Stimulated activated CD4-positive, alpha-beta T cell treated with anti-CD3 and anti-CD28 coated beads, Interleukin-4, amount 100 ng/mL, for 4 hours (primary cell): ENCODE measurements around the gene PANK2.
"Not testable (repeated sequence)": the region's sequence is repeated elsewhere in the genome, so short reads cannot be mapped to it uniquely, and the experiment has no call there.

Experiments
- DNase-seq, 2 experiments: peaks; one replicate each; pipeline ENCODE4 v3.0.0-alpha.2; 2020

The PANK2 gene

DNA sequence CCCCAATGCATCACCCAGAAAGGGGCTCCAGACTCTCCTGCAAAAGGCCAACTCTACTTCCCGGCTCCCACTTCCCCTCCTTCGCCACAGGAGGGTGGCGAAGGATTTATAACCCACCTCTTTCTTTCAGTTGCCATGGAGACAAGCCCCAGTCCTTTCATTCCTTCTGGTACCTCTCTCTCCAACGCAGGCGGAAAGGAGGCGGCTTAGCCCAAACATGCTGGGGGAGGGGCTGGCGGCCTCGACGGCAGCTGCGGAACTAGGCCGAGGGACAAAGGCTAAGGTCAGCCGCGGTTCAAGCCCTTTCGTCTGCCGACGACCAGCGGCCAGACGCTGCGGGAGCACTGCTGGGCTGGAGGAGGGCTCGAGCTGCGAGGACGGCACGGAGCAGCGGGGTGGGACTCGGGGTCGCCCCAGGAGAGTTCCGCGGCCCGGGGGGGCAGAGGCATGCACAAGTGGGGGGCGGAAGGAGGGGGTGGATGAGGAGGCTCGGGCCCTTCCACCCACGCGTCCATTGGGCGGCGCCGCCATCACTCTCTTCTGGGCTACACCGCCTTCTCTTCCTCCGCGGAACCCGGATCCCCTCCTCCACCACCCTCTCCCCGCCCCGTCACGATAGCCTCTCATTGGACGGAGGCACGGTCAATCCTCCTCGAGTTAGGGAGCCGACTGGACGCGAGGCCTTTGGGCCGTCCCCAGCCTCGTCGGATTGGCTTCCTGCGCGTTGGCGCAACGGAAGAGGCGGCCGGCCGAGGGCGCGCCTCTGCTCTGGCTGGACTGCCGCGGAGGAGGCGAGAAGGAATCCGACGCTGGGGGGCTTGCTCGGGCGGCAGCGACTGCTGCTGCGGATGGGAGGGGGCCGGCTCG, at the start of gene PANK2:
Gene PANK2, plus strand, starts transcription at position 766 of the 867 bp plus-strand sequence.
- DNase-seq, result peak; percentile 94 to 95

DNA sequence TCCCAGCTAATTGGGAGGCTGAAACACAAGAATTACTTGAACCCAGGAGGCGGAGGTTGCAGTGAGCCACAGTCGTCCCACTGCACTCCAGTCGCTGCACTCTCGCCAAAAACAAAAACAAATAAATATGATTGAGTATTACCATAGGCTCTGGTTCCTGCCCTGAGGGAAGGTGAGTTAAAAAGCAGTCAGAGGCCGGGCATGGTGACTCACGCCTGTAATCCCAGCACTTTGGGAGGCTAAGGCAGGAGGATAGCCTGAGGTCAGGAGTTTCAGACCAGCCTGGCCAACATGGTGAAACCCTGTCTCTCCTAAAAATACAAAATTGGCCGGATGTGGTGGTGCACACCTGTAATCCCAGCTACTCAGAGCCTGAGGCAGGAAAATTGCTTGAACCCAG, 49.0 kb upstream of the PANK2 start:
- not testable (repeated sequence) for DNase-seq

- DNase-seq, result no peak
These were observed 46.7 kb upstream of the PANK2 start for GRCh38 chr20:3842348-3842930.

DNA sequence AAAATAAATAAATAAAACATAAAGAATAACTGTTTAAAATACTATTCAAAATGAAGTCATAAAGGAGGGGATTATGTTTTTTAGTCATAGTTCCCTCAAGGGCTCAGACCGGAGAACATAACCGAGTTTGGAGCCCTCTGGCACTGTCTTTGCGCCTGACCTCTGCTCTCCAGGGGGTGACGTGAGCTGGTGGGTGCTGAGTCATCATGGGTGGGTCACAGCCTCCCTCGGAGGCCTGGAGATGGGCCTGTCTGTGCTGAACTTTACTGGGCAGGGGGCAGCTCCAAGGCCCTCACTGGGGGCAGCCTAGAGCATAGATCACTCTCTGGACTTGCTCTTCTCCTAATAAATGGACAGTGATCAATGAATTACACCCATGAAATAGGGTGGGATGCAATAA, 45.7 kb upstream of the PANK2 start:
- DNase-seq, result no peak

DNA sequence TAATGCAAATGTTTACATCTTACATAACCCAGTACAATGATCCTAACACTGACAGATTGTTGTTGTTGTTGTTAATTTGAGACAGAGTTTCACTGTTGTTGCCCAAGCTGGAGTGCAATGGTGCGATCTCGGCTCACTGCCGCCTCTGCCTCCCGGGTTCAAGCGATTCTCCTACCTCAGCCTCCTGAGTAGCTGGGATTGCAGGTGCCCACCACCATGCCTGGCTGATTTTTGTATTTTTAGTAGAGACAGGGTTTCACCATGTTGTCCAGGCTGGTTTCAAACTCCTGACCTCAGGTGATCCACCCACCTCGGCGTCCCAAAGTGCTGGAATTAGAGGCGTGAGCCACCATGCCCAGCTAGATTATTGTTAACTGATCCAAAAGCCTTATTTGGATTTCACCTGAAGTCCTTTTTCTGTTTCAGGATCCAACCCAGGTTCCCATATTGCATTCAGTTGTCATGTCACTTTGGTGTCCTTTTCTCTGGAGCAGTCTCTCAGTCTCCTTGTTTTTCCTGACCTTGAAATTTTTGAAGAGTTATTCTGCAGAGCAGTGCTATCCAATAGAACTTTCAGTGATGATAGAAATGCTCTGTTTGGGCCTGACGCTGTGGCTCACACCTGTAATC, 45.1 kb upstream of the PANK2 start:
- DNase-seq, result not testable (repeated sequence)

DNA sequence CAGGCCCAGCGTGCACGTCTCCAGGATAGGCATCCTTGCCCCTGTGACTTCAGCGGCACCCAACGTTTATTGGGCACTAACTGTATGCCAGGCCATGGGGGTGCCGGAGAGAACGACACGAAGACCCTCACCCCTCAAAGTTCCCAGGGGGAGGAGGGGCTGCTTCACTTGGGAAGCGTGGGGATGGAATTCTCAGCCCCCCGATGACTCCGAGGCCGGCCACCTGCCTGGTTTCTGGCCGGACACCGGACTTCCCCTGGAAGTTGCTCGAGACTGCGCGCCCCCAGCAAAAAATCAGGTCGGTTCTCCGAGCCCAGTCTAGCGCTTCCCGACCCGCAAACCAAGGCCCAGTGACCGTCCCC, 42.8 kb upstream of the PANK2 start:
- no peak for DNase-seq

DNA sequence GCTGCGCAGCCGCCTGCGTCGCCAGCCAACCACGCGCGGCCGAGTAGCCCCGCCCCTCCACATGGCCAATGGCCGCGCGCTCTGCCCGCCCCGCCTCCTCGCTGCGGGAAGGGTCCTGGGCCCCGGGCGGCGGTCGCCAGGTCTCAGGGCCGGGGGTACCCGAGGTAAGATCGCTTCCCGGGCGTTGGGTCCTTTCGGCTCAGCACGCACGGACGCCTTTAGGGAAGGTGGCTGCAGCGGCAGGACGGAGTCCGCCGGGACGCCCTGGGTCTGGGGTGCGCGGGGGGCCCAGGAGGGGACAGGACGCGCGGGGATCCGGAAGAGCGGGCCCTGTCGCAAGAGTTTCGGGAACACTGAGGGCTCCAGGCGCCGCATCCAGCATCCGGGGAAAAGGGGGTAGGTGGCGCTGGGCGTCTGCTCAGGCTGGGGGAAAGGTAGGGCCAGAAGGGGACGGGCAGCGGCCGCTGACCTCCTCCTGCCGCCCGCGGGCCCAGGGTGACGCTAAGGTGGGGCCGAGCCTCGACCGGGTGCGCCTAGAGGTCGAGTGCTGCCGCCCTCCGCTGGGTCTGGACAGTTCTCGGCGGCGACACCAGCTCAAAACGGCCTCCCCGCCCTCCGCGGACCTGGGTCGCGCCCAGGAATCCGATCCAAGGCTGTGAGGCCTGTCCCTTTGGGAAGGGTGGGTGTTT, 42.3 kb upstream of the PANK2 start, which contains the start of gene MAVS:
Gene MAVS, plus strand, starts transcription at position 95 of the 689 bp plus-strand sequence. CDS start 7,791 bp downstream, outside the sequence.
- DNase-seq, result peak; percentile 78 to 87

DNA sequence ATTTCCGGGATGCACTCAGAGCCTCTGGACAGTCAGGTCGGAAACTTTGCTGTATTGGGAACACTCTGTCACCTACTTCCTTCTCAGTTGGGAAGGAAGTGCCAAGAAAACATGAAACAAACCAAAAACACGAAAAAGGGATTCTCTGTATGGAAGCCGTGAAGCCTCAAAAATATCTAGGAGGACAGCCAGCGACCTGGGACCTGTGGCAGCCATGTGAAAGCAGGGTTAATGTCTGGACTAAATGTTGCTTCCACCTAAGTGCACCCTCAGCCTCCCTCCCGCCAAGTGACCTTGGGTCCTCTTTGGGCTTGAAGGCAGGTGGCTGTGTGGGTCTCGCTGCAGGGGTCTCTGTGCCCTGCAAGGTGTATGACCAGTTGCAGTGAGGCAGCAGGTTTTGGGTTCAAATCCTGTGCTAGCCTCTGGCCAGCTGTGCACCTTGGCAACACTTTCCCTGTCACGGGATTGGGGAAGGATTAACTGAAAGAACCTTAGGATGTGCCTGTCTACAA, 41.7 kb upstream of the PANK2 start:
- no peak for DNase-seq

GRCh38 chr20:3848565-3848964, 40.6 kb upstream of the PANK2 start:
- no peak for DNase-seq

DNA sequence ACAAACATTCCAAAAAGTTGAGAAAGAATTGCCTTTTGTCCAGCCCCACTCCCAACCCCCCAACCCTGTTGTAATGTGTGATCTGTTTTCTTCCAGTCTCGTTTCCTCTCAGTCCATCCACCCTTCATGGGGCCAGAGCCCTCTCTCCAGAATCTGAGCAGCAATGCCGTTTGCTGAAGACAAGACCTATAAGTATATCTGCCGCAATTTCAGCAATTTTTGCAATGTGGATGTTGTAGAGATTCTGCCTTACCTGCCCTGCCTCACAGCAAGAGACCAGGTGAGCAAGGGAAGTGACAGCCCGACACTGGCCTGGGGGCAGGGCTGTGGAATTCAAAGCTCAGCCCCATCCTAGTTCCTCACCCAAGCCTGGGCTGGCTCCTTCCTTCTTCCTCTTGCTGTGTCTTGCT, 34.7 kb upstream of the PANK2 start:
- no peak for DNase-seq

- DNase-seq, result no peak
These were observed 31.8 kb upstream of the PANK2 start for GRCh38 chr20:3857405-3857804.

DNA sequence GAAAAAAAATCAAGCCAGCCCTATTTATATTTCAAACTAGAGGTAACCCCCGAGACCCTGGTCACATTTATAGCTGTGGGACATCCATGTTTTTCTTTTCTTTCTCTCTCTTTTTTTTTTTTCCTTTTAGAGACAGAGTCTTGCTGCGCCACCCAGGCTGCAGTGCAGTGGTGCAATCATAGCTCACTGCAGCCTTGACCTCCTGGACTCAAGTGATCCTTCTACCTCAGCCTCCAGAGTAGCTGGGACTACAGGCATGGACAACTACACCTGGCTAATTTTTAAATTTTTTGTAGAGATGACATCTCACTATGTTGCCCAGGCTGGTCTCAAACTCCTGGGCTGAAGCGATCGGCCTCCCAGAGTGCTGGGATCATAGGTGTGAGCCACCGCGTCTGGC, 30.5 kb upstream of the PANK2 start:
- no peak for DNase-seq

GRCh38 chr20:3861191-3861590, 28.0 kb upstream of the PANK2 start:
- no peak for DNase-seq

GRCh38 chr20:3862333-3862732, 26.9 kb upstream of the PANK2 start:
- DNase-seq, result no peak

GRCh38 chr20:3863317-3863716, 25.9 kb upstream of the PANK2 start:
- no peak for DNase-seq

DNA sequence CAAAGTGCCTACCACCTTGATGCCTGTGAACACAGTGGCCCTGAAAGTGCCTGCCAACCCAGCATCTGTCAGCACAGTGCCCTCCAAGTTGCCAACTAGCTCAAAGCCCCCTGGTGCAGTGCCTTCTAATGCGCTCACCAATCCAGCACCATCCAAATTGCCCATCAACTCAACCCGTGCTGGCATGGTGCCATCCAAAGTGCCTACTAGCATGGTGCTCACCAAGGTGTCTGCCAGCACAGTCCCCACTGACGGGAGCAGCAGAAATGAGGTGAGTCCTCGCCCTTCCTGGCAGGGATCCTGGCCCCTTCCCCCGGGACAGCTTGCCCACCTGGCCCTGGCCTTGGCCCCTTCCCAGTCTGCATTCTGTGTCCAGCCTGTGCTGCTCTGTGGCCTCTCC, 24.7 kb upstream of the PANK2 start:
- no peak for DNase-seq

DNA sequence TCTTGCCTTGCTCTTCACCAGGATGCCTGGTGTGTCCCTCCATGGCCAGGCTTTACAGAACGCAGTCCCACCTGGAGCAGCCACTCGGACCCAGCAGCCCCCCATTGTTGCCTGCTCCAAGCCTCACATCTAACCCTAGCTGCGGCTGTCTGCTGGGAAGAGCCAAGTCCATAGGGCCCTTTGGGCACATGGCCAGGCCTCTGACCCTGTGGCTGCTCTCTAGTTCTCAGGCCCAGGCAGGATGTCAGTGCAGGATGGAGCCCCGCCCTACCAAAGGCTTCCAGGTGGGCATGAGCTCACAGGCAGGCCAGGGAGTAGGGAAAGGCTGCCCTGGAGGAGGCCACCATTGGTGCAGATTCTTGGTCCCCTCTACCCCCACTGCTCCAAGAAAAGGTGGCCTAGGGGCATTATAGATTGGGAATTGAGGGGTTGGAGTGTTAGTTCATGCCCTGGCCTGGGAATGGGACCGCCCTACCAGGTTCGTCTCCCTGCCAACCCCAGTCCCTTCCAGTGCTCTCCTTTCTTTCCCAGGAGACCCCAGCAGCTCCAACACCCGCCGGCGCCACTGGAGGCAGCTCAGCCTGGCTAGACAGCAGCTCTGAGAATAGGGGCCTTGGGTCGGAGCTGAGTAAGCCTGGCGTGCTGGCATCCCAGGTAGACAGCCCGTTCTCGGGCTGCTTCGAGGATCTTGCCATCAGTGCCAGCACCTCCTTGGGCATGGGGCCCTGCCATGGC, 23.9 kb upstream of the PANK2 start:
- DNase-seq, result no peak

- no peak for DNase-seq
These were observed 23.2 kb upstream of the PANK2 start for GRCh38 chr20:3865887-3866407.

DNA sequence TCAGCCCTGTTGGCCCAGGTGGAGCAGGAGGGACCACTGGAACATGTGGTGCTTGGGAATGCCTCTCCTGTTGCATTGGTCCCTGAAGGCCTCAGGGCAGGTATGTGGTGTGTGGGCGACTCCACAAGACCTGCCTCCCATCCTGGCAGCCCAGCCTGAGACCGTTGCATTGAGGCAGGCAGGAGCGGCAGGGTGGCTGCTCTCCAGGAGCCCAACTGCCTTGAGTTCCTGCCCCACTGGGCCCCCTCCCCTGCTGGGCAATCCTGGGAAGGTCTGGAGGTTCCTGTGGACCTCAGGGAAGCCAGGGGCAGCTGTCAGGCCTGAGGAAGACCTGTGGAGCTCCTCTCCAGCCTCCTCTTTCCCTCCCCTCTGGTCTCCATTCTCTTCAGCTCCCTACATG, 22.7 kb upstream of the PANK2 start:
- no peak for DNase-seq

DNA sequence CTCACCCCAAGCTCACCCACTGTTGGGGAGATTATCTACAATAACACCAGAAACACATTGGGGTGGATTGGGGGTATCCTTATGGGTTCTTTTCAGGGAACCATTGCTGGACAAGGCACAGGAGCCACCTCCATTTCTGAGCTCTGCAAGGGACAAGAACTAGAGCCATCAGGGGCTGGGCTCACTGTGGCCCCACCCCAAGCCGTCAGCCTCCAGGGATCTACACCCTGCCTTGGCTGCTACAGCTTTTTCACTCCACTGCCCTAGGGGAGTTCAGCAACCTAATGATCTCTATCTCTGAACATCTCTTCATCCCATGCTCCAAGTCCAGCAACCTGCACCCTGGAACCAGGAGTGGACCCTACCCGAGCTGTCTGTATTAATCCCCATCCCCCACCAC, 21.4 kb upstream of the PANK2 start:
- DNase-seq, result no peak

GRCh38 chr20:3869839-3870634, 19.1 kb upstream of the PANK2 start:
- DNase-seq, result no peak
